HEK293T (cell line): ENCODE measurements around the gene MRC1.

Experiments used
- BHLHE40 ChIP-seq: fragments of 450-650 bp; IDR thresholded peaks from 2 replicates; pipeline ENCODE4 v1.6.1; 2016; ENCODE audit warnings: mild to moderate bottlenecking, moderate library complexity, borderline replicate concordance
- FOXA1 ChIP-seq: fragments of 450-650 bp; IDR thresholded peaks from 2 replicates; pipeline ENCODE4 v1.6.1; 2016; ENCODE audit warnings: mild to moderate bottlenecking
- FOXM1 ChIP-seq: fragments of 450-650 bp; IDR thresholded peaks from 2 replicates; pipeline ENCODE4 v1.6.1; 2017; ENCODE audit warnings: mild to moderate bottlenecking, borderline replicate concordance
- HDGF ChIP-seq: fragments of 450-650 bp; IDR thresholded peaks from 2 replicates; pipeline ENCODE4 v1.6.1; 2017; ENCODE audit warnings: antibody characterized with exemption, borderline replicate concordance
- L3MBTL2 ChIP-seq: fragments of 450-650 bp; conservative IDR thresholded peaks from 2 replicates; pipeline ENCODE4 v1.6.1; 2016; ENCODE audit warnings: mild to moderate bottlenecking
- LEF1 ChIP-seq: fragments of 450-650 bp; IDR thresholded peaks from 2 replicates; pipeline ENCODE4 v1.6.1; 2017; ENCODE audit warnings: mild to moderate bottlenecking, borderline replicate concordance
- ZNF384 ChIP-seq: fragments of 450-650 bp; IDR thresholded peaks from 2 replicates; pipeline ENCODE4 v1.6.1; 2016

- TF ChIP-seq BHLHE40 (no peak), L3MBTL2 (no peak), LEF1 (no peak), FOXM1 (no peak), FOXA1 (no peak), HDGF (no peak), ZNF384 (no peak)
These were observed 40.2 kb upstream of the MRC1 start for GRCh38 chr10:17768957-17769356.
